GM19328 (cell line): Measurements from ENCODE around the gene EMSY.

Experiments
- ATAC-seq: cut with Tn5 transposase; IDR thresholded peaks from one replicate; pipeline ENCODE4 v1.9.1; 2021; ENCODE audit warnings: mild to moderate bottlenecking, moderate library complexity; ENCODE audit not compliant: unreplicated experiment

EMSY gene

GRCh38 chr11:76455931-76456330 is 11.1 kb downstream of the EMSY start:
- ATAC-seq = no peak

- no peak for ATAC-seq
These were observed 11.8 kb downstream of the EMSY start for GRCh38 chr11:76456571-76456970.

- no peak for ATAC-seq
These were observed 14.5 kb downstream of the EMSY start for GRCh38 chr11:76459299-76459698.

GRCh38 chr11:76459846-76460245 is 15.0 kb downstream of the EMSY start:
- no peak for ATAC-seq

GRCh38 chr11:76462317-76462716 is 17.5 kb downstream of the EMSY start:
- ATAC-seq = no peak

GRCh38 chr11:76465701-76466100 is 20.9 kb downstream of the EMSY start:
- no peak for ATAC-seq

- no peak for ATAC-seq
These were observed 21.8 kb downstream of the EMSY start for GRCh38 chr11:76466666-76467065.

- ATAC-seq = no peak
These were observed 24.3 kb downstream of the EMSY start for GRCh38 chr11:76469141-76469540.

GRCh38 chr11:76471382-76471781 is 26.6 kb downstream of the EMSY start:
- no peak for ATAC-seq

GRCh38 chr11:76480241-76480640 is 35.4 kb downstream of the EMSY start:
- no peak for ATAC-seq

- ATAC-seq = no peak
These were observed 46.8 kb downstream of the EMSY start for GRCh38 chr11:76491644-76492043.

- ATAC-seq = no peak
These were observed 48.2 kb downstream of the EMSY start for GRCh38 chr11:76493040-76493439.

- no peak for ATAC-seq
These were observed 49.1 kb downstream of the EMSY start for GRCh38 chr11:76493626-76494539.

- no peak for ATAC-seq
These were observed 50.2 kb downstream of the EMSY start for GRCh38 chr11:76495019-76495418.

- no peak for ATAC-seq
These were observed 51.4 kb downstream of the EMSY start for GRCh38 chr11:76496174-76496573.

GRCh38 chr11:76501526-76502202 is 56.8 kb downstream of the EMSY start:
- ATAC-seq = no peak

- no peak for ATAC-seq
These were observed 62.0 kb downstream of the EMSY start for GRCh38 chr11:76506833-76507232.

GRCh38 chr11:76510060-76511047 is 65.5 kb downstream of the EMSY start:
- ATAC-seq = no peak

GRCh38 chr11:76512851-76513653 is 68.2 kb downstream of the EMSY start:
- no peak for ATAC-seq

- ATAC-seq = no peak
These were observed 68.8 kb downstream of the EMSY start for GRCh38 chr11:76513654-76514034.
